ENCODE measurements around the gene APOC1. TPM values are rescaled to one million over a fixed set of nuclear protein-coding genes. Genes with fewer than 3 reads are reported as not detected.
A peak's percentile ranks its signal among the peaks of the same experiment; 100 is the strongest.

The APOC1 gene
- total and polyA plus RNA-seq, 2 donors (not counting 1 experiment from before 2014, with no cell fraction given), result 2.3 to 2.6 TPM

- peaks cover 19% of the 10 kb centered on the region for H3K36me3 ChIP-seq (ENCODE audit: control insufficient read depth, insufficient read depth, low read length)
- H3K4me1 ChIP-seq (ENCODE audit: control insufficient read depth, extremely low read depth, insufficient read depth, low read length), result no peaks in the 10 kb centered on the region
- no peaks in the 10 kb centered on the region for H3K79me2 ChIP-seq (ENCODE audit: control insufficient read depth, insufficient read depth, low read length)
- no peak overlapping the region for H3K4me2 ChIP-seq (ENCODE audit: extremely low read depth, insufficient read depth, low read length)
- no peak overlapping the region for H2AFZ ChIP-seq (ENCODE audit: low read length)
- no peaks in the 10 kb centered on the region for H3K27me3 ChIP-seq (ENCODE audit: control insufficient read depth, insufficient read depth, low read length)
- TF ChIP-seq, protein P1, sequence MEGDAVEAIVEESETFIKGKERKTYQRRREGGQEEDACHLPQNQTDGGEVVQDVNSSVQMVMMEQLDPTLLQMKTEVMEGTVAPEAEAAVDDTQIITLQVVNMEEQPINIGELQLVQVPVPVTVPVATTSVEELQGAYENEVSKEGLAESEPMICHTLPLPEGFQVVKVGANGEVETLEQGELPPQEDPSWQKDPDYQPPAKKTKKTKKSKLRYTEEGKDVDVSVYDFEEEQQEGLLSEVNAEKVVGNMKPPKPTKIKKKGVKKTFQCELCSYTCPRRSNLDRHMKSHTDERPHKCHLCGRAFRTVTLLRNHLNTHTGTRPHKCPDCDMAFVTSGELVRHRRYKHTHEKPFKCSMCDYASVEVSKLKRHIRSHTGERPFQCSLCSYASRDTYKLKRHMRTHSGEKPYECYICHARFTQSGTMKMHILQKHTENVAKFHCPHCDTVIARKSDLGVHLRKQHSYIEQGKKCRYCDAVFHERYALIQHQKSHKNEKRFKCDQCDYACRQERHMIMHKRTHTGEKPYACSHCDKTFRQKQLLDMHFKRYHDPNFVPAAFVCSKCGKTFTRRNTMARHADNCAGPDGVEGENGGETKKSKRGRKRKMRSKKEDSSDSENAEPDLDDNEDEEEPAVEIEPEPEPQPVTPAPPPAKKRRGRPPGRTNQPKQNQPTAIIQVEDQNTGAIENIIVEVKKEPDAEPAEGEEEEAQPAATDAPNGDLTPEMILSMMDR (conservative IDR thresholded peaks at IDR 0.05 in 1 of 2, IDR thresholded peaks at IDR 0.05 in 1 of 2; ENCODE audit: low read depth in 1 of 2, low read length in 2 of 2), result no peak
- TF ChIP-seq EZH2 (IDR thresholded peaks at IDR 0.05; ENCODE audit: low read length, missing control alignments), result no peak
- no peak overlapping the region for H3K4me3 ChIP-seq (replicated peaks in 1 of 4; ENCODE audit: control extremely low read depth in 1 of 4, insufficient read depth in 1 of 4, low read depth in 3 of 4, low read length in 4 of 4)
- H3K9ac ChIP-seq (ENCODE audit: insufficient read depth, low read length), result no peak overlapping the region
- no peaks in the 10 kb centered on the region for H3K9me3 ChIP-seq (ENCODE audit: control insufficient read depth, insufficient read depth, low read depth, low read length)
- no peak for DNase-seq (ENCODE audit: low read depth in 2 of 2)
- H4K20me1 ChIP-seq (ENCODE audit: control insufficient read depth, extremely low read depth, insufficient read depth, low read length), result no peaks in the 10 kb centered on the region
- no peak overlapping the region for H3K27ac ChIP-seq (ENCODE audit: insufficient read depth, low read length)
Observed at GRCh38 chr19:44867578-44867977, 46.8 kb upstream of the APOC1 start.

DNA sequence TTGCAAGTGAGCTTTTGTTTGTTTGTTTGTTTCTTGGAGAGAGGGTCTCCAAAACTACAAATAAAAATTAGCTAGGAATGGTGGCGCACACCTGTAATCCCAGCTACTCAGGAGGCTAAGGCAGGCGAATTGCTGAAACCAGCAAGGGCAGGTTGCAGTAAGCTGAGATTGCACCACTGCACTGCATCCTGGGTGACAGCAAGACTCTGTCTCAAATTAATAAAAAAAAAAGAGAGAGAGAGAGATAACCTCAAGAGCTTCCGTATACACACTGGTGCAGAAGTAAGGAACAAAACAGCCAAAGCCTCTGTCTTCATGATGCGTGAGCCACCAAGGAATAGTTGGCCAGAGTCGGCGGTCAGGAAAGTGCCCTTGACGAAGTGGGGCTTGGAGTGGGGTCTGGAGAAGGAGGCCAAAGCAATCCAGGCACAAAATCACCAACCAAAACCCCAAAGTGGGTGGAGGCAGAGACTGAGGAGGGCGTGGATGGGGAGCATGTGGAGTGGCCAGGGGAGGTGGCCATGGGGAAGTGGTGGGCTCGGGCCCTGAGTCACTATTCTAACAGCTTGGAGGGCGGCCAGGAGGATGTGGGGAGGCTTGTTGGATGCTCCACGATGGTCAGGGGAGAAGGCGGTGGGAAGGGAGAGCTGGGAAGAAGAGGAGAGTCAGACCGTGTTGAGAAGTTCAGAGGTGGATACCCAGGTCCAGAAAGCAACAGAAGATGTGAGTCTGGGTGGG lies 44.5 kb upstream of the APOC1 start:
- no peak overlapping the region for H2AFZ ChIP-seq (ENCODE audit: low read length)
- H3K27ac ChIP-seq (ENCODE audit: insufficient read depth, low read length), result no peak overlapping the region
- H3K36me3 ChIP-seq (ENCODE audit: control insufficient read depth, insufficient read depth, low read length), result peaks cover 35% of the 10 kb centered on the region
- no peaks in the 10 kb centered on the region for H3K79me2 ChIP-seq (ENCODE audit: control insufficient read depth, insufficient read depth, low read length)
- H3K4me2 ChIP-seq (ENCODE audit: extremely low read depth, insufficient read depth, low read length), result no peak overlapping the region
- no peak overlapping the region for H3K4me3 ChIP-seq (replicated peaks in 1 of 4; ENCODE audit: control extremely low read depth in 1 of 4, insufficient read depth in 1 of 4, low read depth in 3 of 4, low read length in 4 of 4)
- H3K4me1 ChIP-seq (ENCODE audit: control insufficient read depth, extremely low read depth, insufficient read depth, low read length), result no peaks in the 10 kb centered on the region
- DNase-seq (ENCODE audit: low read depth in 2 of 2), result peak; percentile 70 to 95
- no peaks in the 10 kb centered on the region for H4K20me1 ChIP-seq (ENCODE audit: control insufficient read depth, extremely low read depth, insufficient read depth, low read length)
- no peaks in the 10 kb centered on the region for H3K9me3 ChIP-seq (ENCODE audit: control insufficient read depth, insufficient read depth, low read depth, low read length)
- no peaks in the 10 kb centered on the region for H3K27me3 ChIP-seq (ENCODE audit: control insufficient read depth, insufficient read depth, low read length)
- TF ChIP-seq EZH2 (IDR thresholded peaks at IDR 0.05; ENCODE audit: low read length, missing control alignments), result no peak
- TF ChIP-seq, protein P1 (conservative IDR thresholded peaks at IDR 0.05 in 1 of 2, IDR thresholded peaks at IDR 0.05 in 1 of 2; ENCODE audit: low read depth in 1 of 2, low read length in 2 of 2), result no peak
- H3K9ac ChIP-seq (ENCODE audit: insufficient read depth, low read length), result no peak overlapping the region

DNA sequence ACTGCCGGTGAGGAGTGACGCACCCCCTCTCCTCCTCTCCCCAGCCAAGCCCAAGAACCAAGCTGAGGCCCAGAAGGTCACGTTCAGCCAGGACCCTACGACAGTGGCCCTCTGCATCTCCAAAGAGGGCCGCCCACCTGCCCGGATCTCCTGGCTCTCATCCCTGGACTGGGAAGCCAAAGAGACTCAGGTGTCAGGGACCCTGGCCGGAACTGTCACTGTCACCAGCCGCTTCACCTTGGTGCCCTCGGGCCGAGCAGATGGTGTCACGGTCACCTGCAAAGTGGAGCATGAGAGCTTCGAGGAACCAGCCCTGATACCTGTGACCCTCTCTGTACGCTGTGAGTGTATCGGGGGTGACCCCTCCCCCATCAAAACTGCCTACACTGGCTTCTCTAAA lies 42.6 kb upstream of the APOC1 start:
- Histone ChIP-seq H3K9ac (ENCODE audit: insufficient read depth, low read length) (no peak overlapping the region), H3K4me3 (replicated peaks in 1 of 4; ENCODE audit: control extremely low read depth in 1 of 4, insufficient read depth in 1 of 4, low read depth in 3 of 4, low read length in 4 of 4) (no peak overlapping the region), H3K36me3 (ENCODE audit: control insufficient read depth, insufficient read depth, low read length) (peaks cover 30% of the 10 kb centered on the region), H4K20me1 (ENCODE audit: control insufficient read depth, extremely low read depth, insufficient read depth, low read length) (no peaks in the 10 kb centered on the region), H3K79me2 (ENCODE audit: control insufficient read depth, insufficient read depth, low read length) (no peaks in the 10 kb centered on the region), H3K9me3 (ENCODE audit: control insufficient read depth, insufficient read depth, low read depth, low read length) (no peaks in the 10 kb centered on the region), H3K4me2 (ENCODE audit: extremely low read depth, insufficient read depth, low read length) (no peak overlapping the region), H2AFZ (ENCODE audit: low read length) (no peak overlapping the region), H3K27ac (ENCODE audit: insufficient read depth, low read length) (no peak overlapping the region), H3K4me1 (ENCODE audit: control insufficient read depth, extremely low read depth, insufficient read depth, low read length) (no peaks in the 10 kb centered on the region), H3K27me3 (ENCODE audit: control insufficient read depth, insufficient read depth, low read length) (no peaks in the 10 kb centered on the region)
- no peak for DNase-seq (ENCODE audit: low read depth in 2 of 2)
- TF ChIP-seq EZH2 (IDR thresholded peaks at IDR 0.05; ENCODE audit: low read length, missing control alignments), result no peak
